ENCODE measurements around the gene DCXR. TPM values are rescaled to one million over a fixed set of nuclear protein-coding genes. Genes with fewer than 3 reads are reported as not detected.

DCXR gene
- total RNA-seq, 1 donor from 2014 or later: 219 TPM

DNA sequence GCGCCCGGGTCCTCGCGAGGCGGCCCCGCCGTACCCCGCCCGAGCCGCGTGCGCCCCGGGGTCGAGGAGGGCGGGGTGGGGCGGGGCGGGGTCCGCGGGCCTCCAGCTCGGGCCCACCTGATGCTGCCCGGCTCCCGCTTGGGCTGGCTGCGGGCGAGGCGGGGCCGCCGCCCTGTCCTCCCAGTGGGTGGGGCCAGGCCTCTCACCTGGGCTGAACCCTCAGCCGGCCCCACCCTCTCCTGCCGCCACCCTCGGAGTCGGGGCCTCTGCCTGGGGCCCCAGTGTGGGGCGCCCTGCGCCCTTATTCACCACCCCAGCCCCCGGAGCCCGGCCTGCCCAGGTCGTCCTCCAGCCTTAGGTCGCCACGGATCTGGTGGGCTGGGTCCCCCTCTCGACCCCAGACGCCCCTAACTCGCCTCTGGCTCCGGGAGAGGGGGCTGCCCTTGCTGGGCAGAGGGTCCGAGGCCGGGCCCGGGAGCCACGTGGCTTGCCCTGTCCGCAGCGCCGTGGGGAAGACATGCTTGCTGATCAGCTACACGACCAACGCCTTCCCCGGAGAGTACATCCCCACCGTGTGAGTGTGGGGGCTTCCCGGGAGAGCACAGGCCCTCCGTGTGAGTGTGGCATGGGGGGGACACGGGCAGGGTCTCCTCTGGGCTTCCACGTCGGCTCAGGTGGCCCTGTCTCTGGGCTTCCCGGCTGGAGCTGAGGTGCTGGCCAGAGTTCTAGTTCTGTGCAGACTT lies 5.4 kb downstream of the DCXR start:
- peaks cover 47% of the 10 kb centered on the region for H3K4me1 ChIP-seq
- no peak for DNase-seq
- H3K36me3 ChIP-seq: no peaks in the 10 kb centered on the region
- no peak overlapping the region for H3K27ac ChIP-seq (replicated peaks)
- TF ChIP-seq, protein P1, sequence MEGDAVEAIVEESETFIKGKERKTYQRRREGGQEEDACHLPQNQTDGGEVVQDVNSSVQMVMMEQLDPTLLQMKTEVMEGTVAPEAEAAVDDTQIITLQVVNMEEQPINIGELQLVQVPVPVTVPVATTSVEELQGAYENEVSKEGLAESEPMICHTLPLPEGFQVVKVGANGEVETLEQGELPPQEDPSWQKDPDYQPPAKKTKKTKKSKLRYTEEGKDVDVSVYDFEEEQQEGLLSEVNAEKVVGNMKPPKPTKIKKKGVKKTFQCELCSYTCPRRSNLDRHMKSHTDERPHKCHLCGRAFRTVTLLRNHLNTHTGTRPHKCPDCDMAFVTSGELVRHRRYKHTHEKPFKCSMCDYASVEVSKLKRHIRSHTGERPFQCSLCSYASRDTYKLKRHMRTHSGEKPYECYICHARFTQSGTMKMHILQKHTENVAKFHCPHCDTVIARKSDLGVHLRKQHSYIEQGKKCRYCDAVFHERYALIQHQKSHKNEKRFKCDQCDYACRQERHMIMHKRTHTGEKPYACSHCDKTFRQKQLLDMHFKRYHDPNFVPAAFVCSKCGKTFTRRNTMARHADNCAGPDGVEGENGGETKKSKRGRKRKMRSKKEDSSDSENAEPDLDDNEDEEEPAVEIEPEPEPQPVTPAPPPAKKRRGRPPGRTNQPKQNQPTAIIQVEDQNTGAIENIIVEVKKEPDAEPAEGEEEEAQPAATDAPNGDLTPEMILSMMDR (IDR thresholded peaks at IDR 0.05; ENCODE audit: borderline replicate concordance): no peak
- H3K9me3 ChIP-seq (replicated peaks): no peaks in the 10 kb centered on the region
- H3K27me3 ChIP-seq (ENCODE audit: low read depth): peaks cover 9% of the 10 kb centered on the region
- intact Hi-C loops (cut with micrococcal nuclease): loop anchor here (5.0 kb wide), 1 partner anchor 115 kb away; no protein-coding TSS in a partner anchor
- H3K4me3 ChIP-seq: peak overlapping the region; percentile 52

DNA sequence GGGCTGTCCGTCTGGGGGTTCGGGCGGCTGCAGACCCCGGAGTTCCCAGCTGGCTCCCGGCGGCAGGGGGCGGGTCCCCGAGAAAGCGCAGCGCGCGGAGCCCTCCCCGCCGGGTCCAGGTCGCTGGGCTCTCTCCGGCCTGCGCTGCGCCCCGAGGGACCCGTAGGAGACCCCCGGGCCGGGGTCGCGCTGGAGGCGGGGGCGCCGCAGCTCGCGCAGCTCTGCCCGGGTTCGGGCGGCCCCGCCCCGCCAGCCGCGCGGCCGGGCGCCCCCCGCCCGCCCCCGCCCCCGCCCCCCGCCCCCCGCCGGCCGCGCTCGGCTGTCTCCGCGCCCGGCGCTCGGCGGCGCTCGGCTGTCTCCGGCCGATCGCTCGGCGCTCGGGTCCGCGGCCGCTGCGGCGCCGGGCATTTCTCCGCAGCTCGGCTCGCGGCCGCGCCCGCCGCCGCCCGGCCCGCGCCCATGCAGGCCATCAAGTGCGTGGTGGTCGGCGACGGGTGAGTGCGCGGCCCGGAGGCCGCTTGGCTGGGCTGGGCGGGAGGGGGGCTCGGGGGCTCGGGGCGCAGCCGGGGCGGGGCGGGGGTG lies 6.1 kb downstream of the DCXR start, which contains the start of gene RAC3:
RAC3 (plus strand) TSS at position 376 of the 582 bp plus-strand sequence; CDS start at position 460, 84 bp downstream.
- H3K27me3 ChIP-seq (ENCODE audit: low read depth): peaks cover 9% of the 10 kb centered on the region
- intact Hi-C loops (cut with micrococcal nuclease): loop anchor here (5.0 kb wide), 1 partner anchor 116 kb away; no protein-coding TSS in a partner anchor
- H3K27ac ChIP-seq (replicated peaks): no peak within 1 kb of the TSS
- H3K4me1 ChIP-seq: peaks cover 40% of the 10 kb centered on the region
- no peaks in the 10 kb centered on the region for H3K9me3 ChIP-seq (replicated peaks)
- TF ChIP-seq, protein P1 (IDR thresholded peaks at IDR 0.05; ENCODE audit: borderline replicate concordance): no peak
- no peak for DNase-seq
- no peaks in the 10 kb centered on the region for H3K36me3 ChIP-seq
- peak within 1 kb of the TSS; percentile 68 for H3K4me3 ChIP-seq

DNA sequence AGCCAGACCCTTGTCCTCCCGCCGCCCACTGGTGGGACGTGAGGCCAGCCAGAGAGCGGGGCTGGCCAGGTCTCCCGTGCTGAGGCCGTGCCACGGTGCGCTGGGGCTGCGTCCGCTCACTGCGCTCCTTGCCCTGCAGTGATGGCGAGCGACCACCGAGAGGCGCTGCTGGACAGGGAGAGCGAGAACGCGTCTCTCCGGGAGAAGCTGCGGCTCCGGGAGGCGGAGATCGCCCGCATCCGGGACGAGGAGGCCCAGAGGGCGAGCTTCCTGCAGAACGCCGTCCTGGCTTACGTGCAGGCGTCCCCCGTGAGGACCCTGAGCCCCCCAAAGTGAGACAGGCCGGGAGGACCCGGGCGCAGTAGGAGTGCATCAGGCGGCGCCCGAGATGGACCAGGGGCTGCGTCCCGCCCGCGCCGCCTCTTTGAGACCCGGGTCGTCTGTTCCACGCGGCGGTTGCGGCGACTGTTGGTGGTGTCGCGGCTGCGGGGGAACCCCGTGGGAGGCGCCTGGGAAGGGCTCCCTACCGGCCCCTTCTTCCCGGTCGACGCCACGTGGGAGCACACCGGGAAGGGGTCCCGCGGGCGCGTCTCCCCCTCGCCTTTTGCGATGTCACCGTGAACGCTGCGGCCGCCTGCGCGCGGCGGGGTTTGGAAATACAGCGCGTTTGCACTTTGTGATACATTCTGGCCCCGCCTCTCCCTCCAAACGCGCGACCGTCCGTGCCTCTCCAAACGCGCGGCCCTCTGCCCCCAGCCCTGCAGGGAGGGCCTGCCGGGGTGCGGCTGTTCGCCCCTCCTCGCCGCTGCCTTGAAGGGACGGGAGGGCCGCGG lies 6.8 kb downstream of the DCXR start:
- intact Hi-C loops (cut with micrococcal nuclease): loop anchor here (5.0 kb wide), 1 partner anchor 117 kb away; no protein-coding TSS in a partner anchor
- Histone ChIP-seq H3K9me3 (replicated peaks) (no peaks in the 10 kb centered on the region), H3K4me1 (peaks cover 33% of the 10 kb centered on the region), H3K36me3 (no peaks in the 10 kb centered on the region), H3K4me3 (peak overlapping the region; percentile 68), H3K27me3 (ENCODE audit: low read depth) (peaks cover 9% of the 10 kb centered on the region), H3K27ac (replicated peaks) (no peak overlapping the region)
- TF ChIP-seq, protein P1 (IDR thresholded peaks at IDR 0.05; ENCODE audit: borderline replicate concordance): peak; percentile 95
- DNase-seq: peak; percentile 81

DNA sequence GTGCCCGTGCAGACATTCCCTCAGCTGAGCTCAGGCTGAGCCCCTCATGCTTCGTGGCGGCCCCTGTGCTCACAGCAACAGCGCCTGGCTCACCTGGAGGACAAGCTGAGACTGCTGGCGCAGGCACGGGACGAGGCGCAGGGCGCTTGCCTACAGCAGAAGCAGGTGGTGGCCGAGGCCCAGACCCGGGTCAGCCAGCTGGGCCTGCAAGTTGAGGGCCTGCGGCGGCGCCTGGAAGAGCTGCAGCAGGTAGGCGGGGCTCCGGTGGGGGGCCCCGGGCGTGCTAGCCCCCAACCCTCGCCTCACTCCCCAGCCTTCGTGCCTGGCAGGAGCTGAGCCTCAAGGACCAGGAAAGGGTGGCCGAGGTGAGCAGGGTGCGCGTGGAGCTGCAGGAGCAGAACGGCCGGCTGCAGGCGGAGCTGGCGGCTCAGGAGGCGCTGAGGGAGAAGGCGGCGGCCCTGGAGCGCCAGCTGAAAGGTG lies 7.5 kb downstream of the DCXR start:
- TF ChIP-seq, protein P1 (IDR thresholded peaks at IDR 0.05; ENCODE audit: borderline replicate concordance): no peak
- Histone ChIP-seq H3K27ac (replicated peaks) (no peak overlapping the region), H3K9me3 (replicated peaks) (no peaks in the 10 kb centered on the region), H3K4me3 (peak overlapping the region; percentile 68), H3K4me1 (peaks cover 30% of the 10 kb centered on the region), H3K27me3 (ENCODE audit: low read depth) (peaks cover 9% of the 10 kb centered on the region), H3K36me3 (no peaks in the 10 kb centered on the region)
- DNase-seq: no peak
- intact Hi-C loops (cut with micrococcal nuclease): loop anchor here (5.0 kb wide), 1 partner anchor 117 kb away; no protein-coding TSS in a partner anchor

DNA sequence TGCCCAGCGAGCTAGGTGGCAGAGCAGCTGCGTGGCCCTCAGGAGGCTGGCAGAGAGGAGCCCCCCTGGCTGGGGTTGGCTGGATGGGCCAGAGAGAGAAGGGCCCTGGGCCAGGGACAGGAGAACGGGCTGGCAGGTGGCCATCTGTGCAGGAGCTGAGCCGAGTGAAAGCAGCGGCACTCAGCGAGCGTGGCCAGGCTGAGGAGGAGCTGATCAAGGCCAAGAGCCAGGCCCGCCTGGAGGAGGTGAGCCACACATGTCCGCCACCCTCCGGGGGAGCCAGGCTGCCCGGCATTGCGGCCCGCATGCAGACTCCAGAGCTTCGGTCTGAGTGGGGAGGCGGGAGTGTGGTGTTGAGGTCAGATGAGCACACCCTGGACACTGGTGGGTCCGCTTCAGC lies 8.1 kb downstream of the DCXR start:
- intact Hi-C loops (cut with micrococcal nuclease): no loop called here
- H3K9me3 ChIP-seq (replicated peaks): no peaks in the 10 kb centered on the region
- TF ChIP-seq, protein P1 (IDR thresholded peaks at IDR 0.05; ENCODE audit: borderline replicate concordance): no peak
- peaks cover 9% of the 10 kb centered on the region for H3K27me3 ChIP-seq (ENCODE audit: low read depth)
- H3K4me3 ChIP-seq: no peak overlapping the region
- DNase-seq: peak; percentile 50
- peaks cover 31% of the 10 kb centered on the region for H3K4me1 ChIP-seq
- H3K27ac ChIP-seq (replicated peaks): peak overlapping the region; percentile 12
- H3K36me3 ChIP-seq: no peaks in the 10 kb centered on the region

Measured in left ventricle myocardium inferior (tissue), 1 donor.